ENCODE data around the gene ATRNL1. TPM values are rescaled to one million over a fixed set of nuclear protein-coding genes. Genes with fewer than 3 reads are reported as not detected.

ATRNL1 gene
- total RNA-seq, 1 experiment from 2014 or later, result 1.3 TPM

- TF ChIP-seq ZBTB33 (IDR thresholded peaks at IDR 0.05; ENCODE audit: extremely low read depth, insufficient replicate concordance, low read length) (no peak), SP1 (IDR thresholded peaks at IDR 0.05; ENCODE audit: low read depth) (no peak), FOSL1 (IDR thresholded peaks at IDR 0.05; ENCODE audit: low read depth) (no peak), CBX3 (IDR thresholded peaks at IDR 0.05; ENCODE audit: low read depth) (no peak), POLR2A (IDR thresholded peaks at IDR 0.05; ENCODE audit: borderline replicate concordance, extremely low read depth, insufficient read depth, insufficient read length) (no peak), ZNF274 (IDR thresholded peaks at IDR 0.05; ENCODE audit: low read depth, low read length) (no peak), CEBPB (IDR thresholded peaks at IDR 0.05; ENCODE audit: low read depth) (no peak)
- TF ChIP-seq, protein P1, sequence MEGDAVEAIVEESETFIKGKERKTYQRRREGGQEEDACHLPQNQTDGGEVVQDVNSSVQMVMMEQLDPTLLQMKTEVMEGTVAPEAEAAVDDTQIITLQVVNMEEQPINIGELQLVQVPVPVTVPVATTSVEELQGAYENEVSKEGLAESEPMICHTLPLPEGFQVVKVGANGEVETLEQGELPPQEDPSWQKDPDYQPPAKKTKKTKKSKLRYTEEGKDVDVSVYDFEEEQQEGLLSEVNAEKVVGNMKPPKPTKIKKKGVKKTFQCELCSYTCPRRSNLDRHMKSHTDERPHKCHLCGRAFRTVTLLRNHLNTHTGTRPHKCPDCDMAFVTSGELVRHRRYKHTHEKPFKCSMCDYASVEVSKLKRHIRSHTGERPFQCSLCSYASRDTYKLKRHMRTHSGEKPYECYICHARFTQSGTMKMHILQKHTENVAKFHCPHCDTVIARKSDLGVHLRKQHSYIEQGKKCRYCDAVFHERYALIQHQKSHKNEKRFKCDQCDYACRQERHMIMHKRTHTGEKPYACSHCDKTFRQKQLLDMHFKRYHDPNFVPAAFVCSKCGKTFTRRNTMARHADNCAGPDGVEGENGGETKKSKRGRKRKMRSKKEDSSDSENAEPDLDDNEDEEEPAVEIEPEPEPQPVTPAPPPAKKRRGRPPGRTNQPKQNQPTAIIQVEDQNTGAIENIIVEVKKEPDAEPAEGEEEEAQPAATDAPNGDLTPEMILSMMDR (IDR thresholded peaks at IDR 0.05 in 2 of 3, conservative IDR thresholded peaks at IDR 0.05 in 1 of 3; ENCODE audit: borderline replicate concordance in 1 of 3, insufficient read depth in 1 of 3, low read depth in 2 of 3, low read length in 2 of 3), result no peak
These were observed 487.1 kb downstream of the ATRNL1 start (continued) for GRCh38 chr10:115580239-115580638.

- ATAC-seq, result no peak
- BruUV-seq (replicated peaks), result no TSS peak
- POLR2A ChIA-PET, result no interaction called here
- TF ChIP-seq RAD21 (IDR thresholded peaks at IDR 0.05; ENCODE audit: low read depth) (no peak), JUND (IDR thresholded peaks at IDR 0.05) (no peak), ZNF274 (IDR thresholded peaks at IDR 0.05; ENCODE audit: low read depth, low read length) (no peak), ELF1 (IDR thresholded peaks at IDR 0.05; ENCODE audit: borderline replicate concordance, low read depth) (no peak), POLR2AphosphoS5 (IDR thresholded peaks at IDR 0.05; ENCODE audit: low read depth, low read length) (no peak), FOSL1 (IDR thresholded peaks at IDR 0.05; ENCODE audit: low read depth) (no peak), MAX (IDR thresholded peaks at IDR 0.05) (no peak), CBX3 (IDR thresholded peaks at IDR 0.05; ENCODE audit: low read depth) (no peak), ZFX (IDR thresholded peaks at IDR 0.05) (no peak), ZBTB33 (IDR thresholded peaks at IDR 0.05; ENCODE audit: extremely low read depth, insufficient replicate concordance, low read length) (no peak), YY1 (IDR thresholded peaks at IDR 0.05; ENCODE audit: extremely low read depth, insufficient replicate concordance, low read depth, low read length) (no peak)
- TF ChIP-seq, protein P1 (IDR thresholded peaks at IDR 0.05 in 2 of 3, conservative IDR thresholded peaks at IDR 0.05 in 1 of 3; ENCODE audit: borderline replicate concordance in 1 of 3, insufficient read depth in 1 of 3, low read depth in 2 of 3, low read length in 2 of 3), result no peak
These were observed 499.9 kb downstream of the ATRNL1 start for GRCh38 chr10:115593060-115593459.

More at GRCh38 chr10:115593060-115593459, 499.9 kb downstream of the ATRNL1 start:
- no peak overlapping the region for H2AFZ ChIP-seq (ENCODE audit: low read depth, low read length, poor library complexity, severe bottlenecking)
- H3K27me3 ChIP-seq (ENCODE audit: insufficient read depth, low read length), result no peaks in the 10 kb centered on the region
- DNase-seq (ENCODE audit: low read depth, low spot score), result no peak
- no peak overlapping the region for H3K4me3 ChIP-seq (replicated peaks in 1 of 2; ENCODE audit: low read depth in 1 of 2, low read length in 2 of 2)
- ChIA-PET RAD21 (ENCODE audit: low non-redundant PET in 1 of 2, low total read pairs in 2 of 2, uncharacterized antibody in 2 of 2, unreplicated experiment in 2 of 2) (no interaction called here), CTCF (no interaction called here)
- no peaks in the 10 kb centered on the region for H3K36me3 ChIP-seq (ENCODE audit: control insufficient read depth in 1 of 2, insufficient read depth in 2 of 2, low read length in 2 of 2)
- H3K4me1 ChIP-seq (ENCODE audit: control insufficient read depth in 1 of 2, insufficient read depth in 2 of 2, low read length in 2 of 2), result no peaks in the 10 kb centered on the region
- no peaks in the 10 kb centered on the region for H3K9me2 ChIP-seq (ENCODE audit: insufficient read depth)
- H3K4me2 ChIP-seq (ENCODE audit: low read length), result no peak overlapping the region
- H3K27ac ChIP-seq (ENCODE audit: low read depth, low read length), result no peak overlapping the region
- H3K9ac ChIP-seq (ENCODE audit: low read length), result no peak overlapping the region
- no peaks in the 10 kb centered on the region for H4K20me1 ChIP-seq (ENCODE audit: insufficient read depth)
- intact Hi-C loops (cut with micrococcal nuclease), result no loop called here
- no peaks in the 10 kb centered on the region for H3K79me2 ChIP-seq (ENCODE audit: insufficient read depth, low read length)
- no peaks in the 10 kb centered on the region for H3K9me3 ChIP-seq (ENCODE audit: control insufficient read depth in 1 of 2, insufficient read depth in 1 of 2, low read depth in 1 of 2, low read length in 2 of 2)
